ENCODE results near the gene TCEAL9. TPM values are rescaled to one million over a fixed set of nuclear protein-coding genes. Genes with fewer than 3 reads are reported as not detected.
A peak's percentile ranks its signal among the peaks of the same experiment; 100 is the strongest.

TCEAL9 gene
- total and polyA plus RNA-seq, 2 of the 8 experiments (the other 6 are each of a cell fraction or from before 2014, with no cell fraction given), result 22.2 to 36.8 TPM

DNA sequence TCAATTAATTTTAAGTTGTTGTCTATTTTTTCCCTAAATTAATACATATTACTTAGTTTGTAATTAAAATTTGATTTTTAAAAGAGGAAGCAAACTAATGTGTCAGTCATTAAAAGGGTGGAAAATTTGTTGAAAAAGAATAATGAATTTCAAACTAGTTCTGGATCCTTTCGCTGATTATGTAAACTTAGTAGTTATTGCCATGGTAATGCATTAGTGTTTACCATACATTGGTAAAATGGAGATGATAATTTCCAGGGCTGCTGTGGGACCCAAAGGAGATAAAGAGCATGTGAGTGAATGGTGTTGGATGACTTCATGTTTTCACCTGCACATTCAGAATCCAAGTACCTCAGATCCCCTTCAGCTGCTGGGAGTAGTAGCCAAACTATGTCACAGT, 26.6 kb downstream of the TCEAL9 start:
- CTCF ChIA-PET (ENCODE audit: partially characterized antibody), result interaction anchor here (1.4 kb wide), 1 partner anchor 81 kb away, joined by 4 read pairs; no protein-coding TSS in a partner anchor

More for the DNA sequence above, 26.6 kb downstream of the TCEAL9 start:
- Histone ChIP-seq H3K4ac (replicated peaks; ENCODE audit: insufficient read length, low read depth, low read length) (no peak overlapping the region), H4K91ac (replicated peaks; ENCODE audit: insufficient read length, low read length) (no peak overlapping the region), H2BK120ac (replicated peaks; ENCODE audit: low read depth, low read length) (no peak overlapping the region), H2BK20ac (ENCODE audit: low read length) (no peak overlapping the region), H4K8ac (ENCODE audit: extremely low read depth, insufficient read depth, low read length) (no peak overlapping the region), H3K9ac (replicated peaks in 1 of 4; ENCODE audit: extremely low read depth in 1 of 4, low read depth in 3 of 4, low read length in 3 of 4) (no peak overlapping the region), H3K23me2 (ENCODE audit: low read depth, low read length) (no peaks in the 10 kb centered on the region), H3K9me3 (ENCODE audit: insufficient read depth in 2 of 2, low read depth in 1 of 2, low read length in 1 of 2) (no peaks in the 10 kb centered on the region), H2AFZ (ENCODE audit: low read length) (no peak overlapping the region), H3K4me2 (ENCODE audit: insufficient read depth in 1 of 2, low read depth in 2 of 2, low read length in 2 of 2) (no peak overlapping the region), H3K23ac (ENCODE audit: insufficient read length) (no peak overlapping the region), H4K5ac (ENCODE audit: insufficient read length, low read depth, low read length) (no peak overlapping the region), H3K27me3 (replicated peaks in 1 of 4; ENCODE audit: control insufficient read depth in 3 of 4, extremely low read depth in 1 of 4, insufficient read depth in 3 of 4, low read length in 3 of 4) (no peaks in the 10 kb centered on the region), H3K36me3 (ENCODE audit: control insufficient read depth in 2 of 4, insufficient read depth in 4 of 4, low read length in 3 of 4) (peaks cover 0 to 31% (median 7%) of the 10 kb centered on the region in 4 experiments; a peak in 3 of 8 replicates), H3K27ac (ENCODE audit: low read depth, low read length) (no peak overlapping the region), H2BK12ac (ENCODE audit: low read depth, low read length) (no peak overlapping the region), H4K20me1 (replicated peaks in 1 of 2; ENCODE audit: control insufficient read depth in 1 of 2, insufficient read depth in 2 of 2, low read length in 2 of 2) (no peaks in the 10 kb centered on the region), H3K56ac (replicated peaks; ENCODE audit: insufficient read length, low read depth, low read length) (no peak overlapping the region), H2AK5ac (ENCODE audit: low read depth, low read length) (no peak overlapping the region), H3K14ac (ENCODE audit: insufficient read length) (no peak overlapping the region), H3K79me2 (ENCODE audit: control insufficient read depth in 1 of 2, insufficient read depth in 2 of 2, low read length in 2 of 2) (no peaks in the 10 kb centered on the region; a peak in 1 of 4 replicates), H2BK15ac (ENCODE audit: low read length) (no peak overlapping the region), H2BK5ac (ENCODE audit: low read depth, low read length) (no peak overlapping the region), H3K4me3 (ENCODE audit: extremely low read depth in 1 of 4, insufficient read depth in 2 of 4, low read depth in 3 of 4, low read length in 4 of 4) (no peak overlapping the region), H3K4me1 (replicated peaks in 1 of 4; ENCODE audit: control insufficient read depth in 3 of 4, insufficient read depth in 4 of 4, low read length in 3 of 4) (no peaks in the 10 kb centered on the region; a peak in 1 of 7 replicates), H3K18ac (ENCODE audit: extremely low read depth, low read length) (no peak overlapping the region), H3K79me1 (ENCODE audit: low read depth, low read length) (no peaks in the 10 kb centered on the region)
- 82% methylated on average over 1 of the region's 1 CpG; no CpG with 5 or more reads in 1 of the 2 experiments for WGBS, 2 experiments (ENCODE audit: extremely low coverage in 1 of 2, insufficient coverage in 1 of 2, insufficient read length in 1 of 2, insufficient replicate concordance in 2 of 2, low coverage in 1 of 2, low lambda C conversion rate in 2 of 2, missing lambda C conversion rate in 1 of 2)
- TF ChIP-seq POLR2A (IDR thresholded peaks at IDR 0.05; ENCODE audit: control extremely low read depth in 1 of 2, low read depth in 2 of 2, low read length in 2 of 2) (0 out of 3 replicates have a peak, but pooled peaks of 1 of the 2 experiments have one; percentile 16), SAP30 (IDR thresholded peaks at IDR 0.05; ENCODE audit: insufficient read depth, insufficient replicate concordance, low read length) (no peak)
- no peak for FAIRE-seq
- DNase-seq (ENCODE audit: low read depth in 1 of 2, low spot score in 2 of 2), result no peak
- POLR2A ChIA-PET (ENCODE audit: partially characterized antibody), result interaction anchor here (0.8 kb wide), 1 partner anchor 46 kb away, joined by 3 read pairs; no protein-coding TSS in a partner anchor
